T-cell (primary cell): ENCODE results near the gene SLC8A1. TPM values are rescaled to one million over a fixed set of nuclear protein-coding genes. Genes with fewer than 3 reads are reported as not detected.

ENCODE experiments used
- ATAC-seq, 4 experiments: fragments of 200-7000 bp in 3 of 4; fragments of 150-1000 bp in 1 of 4; cut with Tn5 transposase; replicated peaks in 1 of 4; 1 replicate in 3 of 4; 2 replicates in 1 of 4; pipeline ENCODE4 v1.10.0; 2021; ENCODE audit warnings: moderate library complexity in 3 of 4, mild to moderate bottlenecking in 2 of 4, moderate number of reproducible peaks in 1 of 4
- CTCF ChIA-PET, 2 donors: fragments of 300-600 bp; sonication (Branson Sonifier 250); formaldehyde crosslinking; loops; one replicate each; lab custom pipeline; 2022; ENCODE audit warnings: antibody characterized with exemption in 2 of 2; lab: Charles Lee
- POLR2A ChIA-PET, 2 donors: fragments of 300-600 bp; sonication (Branson Sonifier 250); formaldehyde crosslinking; loops; one replicate each; lab custom pipeline; 2022; ENCODE audit warnings: antibody characterized with exemption in 2 of 2; lab: Charles Lee
- DNase-seq, 35 experiments: peaks; one replicate each; pipeline versions ENCODE4 v3.0.0 to v3.0.0-alpha.2; 2013 to 2023
- H3K27ac ChIP-seq: one replicate; pipeline ENCODE4 v1.5.1; 2013; ENCODE audit warnings: low read length
- H3K27me3 ChIP-seq, 2 experiments: replicated peaks in 1 of 2; 1 replicate in 1 of 2; 2 replicates in 1 of 2; pipeline versions ENCODE4 v1.6.1 to v1.7.0; 2013; ENCODE audit warnings: low read length in 1 of 2, mixed read lengths in 1 of 2; ENCODE audit not compliant: control insufficient read depth in 2 of 2, insufficient read depth in 2 of 2; ENCODE audit errors: extremely low read depth in 1 of 2
- H3K36me3 ChIP-seq, 2 donors: 1 replicate in 1 of 2; 2 replicates in 1 of 2; pipeline versions ENCODE4 v1.6.1 to v1.7.0; 2013; ENCODE audit warnings: low read length in 1 of 2; ENCODE audit not compliant: control insufficient read depth in 2 of 2, insufficient read depth in 1 of 2; ENCODE audit errors: extremely low read depth in 1 of 2
- H3K4me1 ChIP-seq, 2 experiments: 1 replicate in 1 of 2; 2 replicates in 1 of 2; pipeline versions ENCODE4 v1.6.1 to v1.7.0; 2013; ENCODE audit warnings: low read length in 2 of 2, mixed read lengths in 1 of 2; ENCODE audit not compliant: insufficient read depth in 2 of 2, control insufficient read depth in 1 of 2; ENCODE audit errors: extremely low read depth in 1 of 2
- H3K4me3 ChIP-seq, 2 donors: 1 replicate in 1 of 2; 2 replicates in 1 of 2; pipeline versions ENCODE4 v1.5.1 to v1.7.0; 2013; ENCODE audit warnings: mild to moderate bottlenecking in 2 of 2, low read length in 1 of 2, moderate library complexity in 1 of 2; ENCODE audit not compliant: control insufficient read depth in 1 of 2; ENCODE audit errors: extremely low read depth in 1 of 2
- H3K9me3 ChIP-seq: 2 replicates; pipeline ENCODE4 v1.7.0; 2013
- H3K27ac Mint-ChIP-seq, 2 donors: one replicate each; pipeline ENCODE4 v1.8.0; 2020 to 2021; ENCODE audit warnings: mild to moderate bottlenecking in 2 of 2, mixed read lengths in 2 of 2
- H3K27me3 Mint-ChIP-seq, 2 donors: one replicate each; pipeline ENCODE4 v1.8.0; 2021 to 2022; ENCODE audit warnings: mixed read lengths in 2 of 2
- H3K36me3 Mint-ChIP-seq: one replicate; pipeline ENCODE4 v1.8.0; 2021; ENCODE audit warnings: mixed read lengths
- H3K4me1 Mint-ChIP-seq, 3 donors: one replicate each; pipeline ENCODE4 v1.8.0; 2020 to 2022; ENCODE audit warnings: mixed read lengths in 3 of 3, mild to moderate bottlenecking in 1 of 3
- H3K4me3 Mint-ChIP-seq, 3 donors: one replicate each; pipeline ENCODE4 v1.8.0; 2020 to 2022; ENCODE audit warnings: mild to moderate bottlenecking in 3 of 3, mixed read lengths in 3 of 3, moderate library complexity in 3 of 3
- H3K9me3 Mint-ChIP-seq, 3 donors: one replicate each; pipeline ENCODE4 v1.8.0; 2020 to 2022; ENCODE audit warnings: mixed read lengths in 3 of 3
- WGBS: methylation state at CpG from one replicate; pipeline ENCODE4 v1.1.5; 2013; ENCODE audit warnings: missing lambda C conversion rate; ENCODE audit not compliant: insufficient coverage; 5-methylcytosine and 5-hydroxymethylcytosine counted together
- total RNA-seq, 35 experiments: library from RNA in 6 of 35; stranded (reverse) in 6 of 35; fragments of 120-200 nt in 1 of 35; gene quantifications; one replicate each; pipeline versions ENCODE4 v1.2.1 to v1.2.4 and lab custom pipeline; 2013 to 2026

SLC8A1 gene
- total RNA-seq, 5 donors from 2014 or later (not counting 1 experiment from before 2014, with no cell fraction given): 0.09 to 0.35 (median 0.13) TPM

GRCh38 chr2:40352041-40352702, 99.7 kb downstream of the SLC8A1 start:
- H3K4me1 ChIP-seq: no peaks in the 10 kb centered on the region
- Mint-ChIP-seq H3K27me3 (no peaks in the 10 kb centered on the region), H3K4me3 (no peak overlapping the region), H3K9me3 (no peaks in the 10 kb centered on the region), H3K27ac (no peak overlapping the region), H3K4me1 (no peaks in the 10 kb centered on the region), H3K36me3 (no peaks in the 10 kb centered on the region)
- no peak overlapping the region for H3K4me3 ChIP-seq
- CTCF ChIA-PET: no interaction called here
- POLR2A ChIA-PET: no interaction called here
- no peak overlapping the region for H3K27ac ChIP-seq
- ATAC-seq: no peak
- 70% methylated on average over 1 of the region's 4 CpGs for WGBS
- H3K9me3 ChIP-seq: no peaks in the 10 kb centered on the region
- no peak for DNase-seq
- no peaks in the 10 kb centered on the region for H3K36me3 ChIP-seq
- no peaks in the 10 kb centered on the region for H3K27me3 ChIP-seq

DNA sequence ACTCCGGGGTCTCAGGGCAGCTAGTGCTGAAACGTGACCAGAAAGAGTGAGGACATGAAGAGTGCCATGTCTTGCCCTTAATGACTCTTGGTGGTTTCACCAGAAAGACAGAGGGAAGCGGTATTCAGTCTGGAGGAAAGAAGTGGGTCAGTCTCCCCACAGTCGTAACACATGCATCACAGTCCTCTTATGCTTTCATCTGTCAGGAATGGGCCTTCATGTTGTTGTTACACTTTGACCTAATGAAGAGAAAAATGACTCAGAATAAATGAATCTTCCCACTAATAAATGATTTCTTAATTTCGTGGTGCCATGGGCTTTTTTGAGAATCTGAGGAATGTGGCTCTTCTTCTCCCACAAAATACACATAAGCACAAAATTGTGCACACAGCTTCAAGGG, 103.2 kb downstream of the SLC8A1 start:
- Histone ChIP-seq H3K36me3 (no peaks in the 10 kb centered on the region), H3K4me3 (no peak overlapping the region), H3K4me1 (no peaks in the 10 kb centered on the region), H3K9me3 (no peaks in the 10 kb centered on the region), H3K27me3 (no peaks in the 10 kb centered on the region), H3K27ac (no peak overlapping the region)
- H3K9me3 Mint-ChIP-seq: no peaks in the 10 kb centered on the region
- H3K36me3 Mint-ChIP-seq: no peaks in the 10 kb centered on the region
- no peaks in the 10 kb centered on the region for H3K27me3 Mint-ChIP-seq
- CTCF ChIA-PET: no interaction called here
- POLR2A ChIA-PET: no interaction called here
- no peak for DNase-seq
- ATAC-seq: no peak
- no peaks in the 10 kb centered on the region for H3K4me1 Mint-ChIP-seq
- WGBS: 47% methylated on average over 3 of the region's 5 CpGs
- H3K4me3 Mint-ChIP-seq: no peak overlapping the region
- no peak overlapping the region for H3K27ac Mint-ChIP-seq

DNA sequence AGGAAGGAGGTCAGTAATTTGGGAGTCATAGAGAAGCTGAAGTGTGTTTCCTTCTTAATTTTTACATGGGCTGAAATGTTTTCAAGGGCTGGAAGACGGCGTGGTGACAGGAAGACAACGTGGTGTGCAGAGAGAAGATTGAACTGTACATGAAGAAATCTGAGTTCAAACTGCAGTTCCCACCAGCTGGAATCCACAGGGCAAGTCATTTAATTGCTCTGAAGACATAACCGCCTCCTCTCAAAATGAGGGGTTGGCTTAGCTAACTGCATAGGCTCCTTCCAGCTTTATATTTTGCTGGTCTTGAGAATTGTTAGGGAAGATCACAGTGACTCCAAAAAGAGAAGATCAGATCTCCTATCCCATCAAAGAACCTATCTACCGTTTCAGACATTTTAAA, 103.9 kb downstream of the SLC8A1 start:
- H3K4me3 Mint-ChIP-seq: no peak overlapping the region
- H3K36me3 Mint-ChIP-seq: no peaks in the 10 kb centered on the region
- H3K27me3 Mint-ChIP-seq: no peaks in the 10 kb centered on the region
- no peaks in the 10 kb centered on the region for H3K36me3 ChIP-seq
- ChIA-PET CTCF (no interaction called here), POLR2A (no interaction called here)
- H3K27me3 ChIP-seq: no peaks in the 10 kb centered on the region
- no peak overlapping the region for H3K27ac Mint-ChIP-seq
- no peak overlapping the region for H3K27ac ChIP-seq
- no peak for DNase-seq
- no peaks in the 10 kb centered on the region for H3K9me3 Mint-ChIP-seq
- H3K9me3 ChIP-seq: no peaks in the 10 kb centered on the region
- ATAC-seq: no peak
- WGBS: 49% methylated on average over 3 of the region's 5 CpGs
- no peaks in the 10 kb centered on the region for H3K4me1 Mint-ChIP-seq
- H3K4me3 ChIP-seq: no peak overlapping the region
- no peaks in the 10 kb centered on the region for H3K4me1 ChIP-seq

DNA sequence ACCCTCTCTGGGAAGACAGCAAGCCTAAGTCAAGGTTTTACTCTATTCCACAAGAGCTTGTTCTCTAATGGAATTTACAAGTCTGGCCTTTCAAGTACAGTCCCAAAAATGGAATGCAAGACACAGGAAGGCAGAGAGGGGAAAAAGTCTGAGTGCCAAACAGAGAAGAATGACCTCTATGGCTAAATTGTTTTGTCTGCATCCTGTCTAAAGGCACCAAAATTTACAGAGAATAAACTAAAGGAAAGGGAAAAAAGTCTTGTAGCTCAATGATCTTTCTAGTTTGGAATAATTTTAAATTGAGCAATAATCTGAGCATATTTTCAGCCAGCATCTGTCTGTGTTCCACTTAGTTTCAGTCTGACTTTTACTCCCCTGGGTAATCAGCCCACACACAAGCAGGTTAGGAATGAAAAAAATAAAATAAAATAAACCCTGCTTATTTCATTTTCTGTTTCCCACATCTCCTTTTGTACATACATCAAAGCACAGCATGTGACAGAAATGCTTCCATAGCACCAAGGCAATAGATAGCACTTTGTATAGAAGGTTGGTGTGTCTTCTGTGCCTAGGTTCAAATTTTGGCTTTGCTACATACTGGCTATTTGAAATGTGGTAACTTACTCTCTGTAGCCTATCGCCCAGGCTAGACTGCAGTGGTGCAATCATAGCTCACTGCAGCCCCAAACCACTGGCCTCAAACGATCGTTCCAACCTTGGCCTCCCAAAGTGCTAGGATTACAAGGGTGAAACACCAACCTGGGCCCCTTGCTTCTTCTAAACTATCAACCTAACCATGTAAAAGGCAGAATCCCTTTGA, 105.1 kb downstream of the SLC8A1 start:
- no peaks in the 10 kb centered on the region for H3K9me3 ChIP-seq
- no peaks in the 10 kb centered on the region for H3K36me3 ChIP-seq
- ATAC-seq (no peak), DNase-seq (no peak)
- H3K27me3 Mint-ChIP-seq: no peaks in the 10 kb centered on the region
- no peaks in the 10 kb centered on the region for H3K4me1 Mint-ChIP-seq
- ChIA-PET CTCF (no interaction called here), POLR2A (no interaction called here)
- no peak overlapping the region for H3K27ac Mint-ChIP-seq
- H3K9me3 Mint-ChIP-seq: no peaks in the 10 kb centered on the region
- no peaks in the 10 kb centered on the region for H3K27me3 ChIP-seq
- H3K4me3 ChIP-seq: no peak overlapping the region
- no peak overlapping the region for H3K27ac ChIP-seq
- no peaks in the 10 kb centered on the region for H3K4me1 ChIP-seq
- 84% methylated on average over 3 of the region's 3 CpGs for WGBS
- no peak overlapping the region for H3K4me3 Mint-ChIP-seq
- H3K36me3 Mint-ChIP-seq: no peaks in the 10 kb centered on the region

DNA sequence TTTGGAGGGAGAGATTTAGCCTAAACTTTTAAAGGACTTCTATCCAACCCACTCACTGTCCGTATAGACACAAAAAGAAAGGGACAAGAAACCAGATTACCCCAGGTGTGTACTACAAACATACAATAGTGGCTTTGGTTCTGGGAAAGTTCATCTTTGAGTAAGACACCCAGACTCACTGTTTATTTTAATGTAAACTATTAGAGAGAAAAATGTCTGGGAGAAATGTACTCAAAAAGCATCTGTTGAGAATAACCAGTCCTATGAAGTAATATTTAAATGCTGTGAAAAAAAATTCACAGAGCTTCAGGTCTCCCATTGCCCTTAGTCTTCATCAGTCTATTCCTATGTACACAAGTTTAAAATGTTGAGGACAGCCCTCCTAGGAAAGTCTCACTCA, 107.5 kb downstream of the SLC8A1 start:
- ChIA-PET CTCF (no interaction called here), POLR2A (no interaction called here)

DNA sequence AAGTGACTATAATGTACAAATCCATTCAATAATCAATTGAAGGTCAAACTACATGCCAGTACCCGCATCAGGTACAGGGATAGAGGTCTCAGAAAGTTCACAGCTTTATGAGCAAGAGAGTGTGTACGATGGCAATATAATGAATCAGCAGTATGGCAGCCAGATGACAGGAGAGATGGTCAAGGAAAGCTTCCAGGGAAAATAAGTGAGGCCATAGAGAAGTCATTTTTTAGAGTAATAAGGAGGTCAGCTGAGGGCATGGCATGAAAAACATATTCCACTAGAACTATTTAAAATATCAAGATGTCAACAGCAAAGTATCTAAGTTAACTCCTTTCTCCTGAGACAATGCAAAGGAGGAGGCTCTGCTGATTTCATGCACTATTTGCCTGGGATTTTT, 108.0 kb downstream of the SLC8A1 start:
- no peak overlapping the region for H3K4me3 ChIP-seq
- DNase-seq: no peak
- ATAC-seq: no peak
- CTCF ChIA-PET: no interaction called here
- no peak overlapping the region for H3K27ac Mint-ChIP-seq
- no peak overlapping the region for H3K4me3 Mint-ChIP-seq
- no peaks in the 10 kb centered on the region for H3K4me1 ChIP-seq
- no peaks in the 10 kb centered on the region for H3K9me3 ChIP-seq
- no peak overlapping the region for H3K27ac ChIP-seq
- H3K36me3 Mint-ChIP-seq: no peaks in the 10 kb centered on the region
- WGBS: 60% methylated on average over 1 of the region's 2 CpGs
- no peaks in the 10 kb centered on the region for H3K27me3 Mint-ChIP-seq
- H3K36me3 ChIP-seq: no peaks in the 10 kb centered on the region
- H3K27me3 ChIP-seq: no peaks in the 10 kb centered on the region
- POLR2A ChIA-PET: no interaction called here
- no peaks in the 10 kb centered on the region for H3K4me1 Mint-ChIP-seq
- H3K9me3 Mint-ChIP-seq: peaks cover 0 to 5% (median 0%) of the 10 kb centered on the region in 3 donors

More for the DNA sequence above, 107.5 kb downstream of the SLC8A1 start:
- no peak for ATAC-seq
- no peaks in the 10 kb centered on the region for H3K9me3 ChIP-seq
- H3K36me3 ChIP-seq: no peaks in the 10 kb centered on the region
- peaks cover 0 to 5% (median 0%) of the 10 kb centered on the region in 3 donors for H3K9me3 Mint-ChIP-seq
- no peak overlapping the region for H3K4me3 ChIP-seq
- H3K36me3 Mint-ChIP-seq: no peaks in the 10 kb centered on the region
- H3K4me3 Mint-ChIP-seq: no peak overlapping the region
- H3K4me1 ChIP-seq: no peaks in the 10 kb centered on the region
- no peak overlapping the region for H3K27ac ChIP-seq
- H3K27me3 ChIP-seq: no peaks in the 10 kb centered on the region
- no peak overlapping the region for H3K27ac Mint-ChIP-seq
- no CpG with 5 or more reads among the region's 1 CpG for WGBS
- H3K4me1 Mint-ChIP-seq: no peaks in the 10 kb centered on the region
- no peak for DNase-seq
- no peaks in the 10 kb centered on the region for H3K27me3 Mint-ChIP-seq
